ACHN (cell line): ENCODE results near the gene AP1S3.

Experiments used
- DNase-seq: peaks from one replicate; pipeline ENCODE4 v3.0.0-alpha.2; 2015
- in situ Hi-C: cut with HindIII; loops from 2 replicates; pipeline ENCODE4 v1.10.0; 2017; ENCODE audit warnings: low sequenced_read_pairs, low pct_ligation_motif_present, low pct_unique_long_range_greater_than_20kb

AP1S3 gene

GRCh38 chr2:223736488-223736887 is 100.9 kb downstream of the AP1S3 start:
- no peak for DNase-seq
- in situ Hi-C loops = no loop called here

- DNase-seq = no peak
- in situ Hi-C loops = no loop called here
These were observed 101.6 kb downstream of the AP1S3 start for GRCh38 chr2:223735659-223736244.

- DNase-seq = no peak
These were observed 102.2 kb downstream of the AP1S3 start for GRCh38 chr2:223735035-223735640.

GRCh38 chr2:223734346-223734745 is 103.0 kb downstream of the AP1S3 start:
- no peak for DNase-seq
- in situ Hi-C loops = no loop called here

More at GRCh38 chr2:223735035-223735640, 102.2 kb downstream of the AP1S3 start:
- in situ Hi-C loops = no loop called here

GRCh38 chr2:223732346-223732745 is 105.0 kb downstream of the AP1S3 start:
- DNase-seq = no peak
- in situ Hi-C loops = no loop called here

GRCh38 chr2:223731503-223731902 is 105.9 kb downstream of the AP1S3 start:
- in situ Hi-C loops = no loop called here

GRCh38 chr2:223729781-223730180 is 107.6 kb downstream of the AP1S3 start:
- in situ Hi-C loops = no loop called here
- no peak for DNase-seq

More at GRCh38 chr2:223731503-223731902, 105.9 kb downstream of the AP1S3 start:
- no peak for DNase-seq

GRCh38 chr2:223727562-223727961 is 109.8 kb downstream of the AP1S3 start:
- peak; percentile 78 for DNase-seq
- in situ Hi-C loops = no loop called here

GRCh38 chr2:223725986-223726970 is 111.1 kb downstream of the AP1S3 start:
- in situ Hi-C loops = no loop called here
- DNase-seq = no peak

- in situ Hi-C loops = no loop called here
- DNase-seq = peak; percentile 97
These were observed 111.9 kb downstream of the AP1S3 start for GRCh38 chr2:223725494-223725893.

- DNase-seq = peak; percentile 27
- in situ Hi-C loops = no loop called here
These were observed 112.5 kb downstream of the AP1S3 start for GRCh38 chr2:223724861-223725260.

- in situ Hi-C loops = no loop called here
- peak; percentile 16 for DNase-seq
These were observed 113.4 kb downstream of the AP1S3 start for GRCh38 chr2:223723954-223724411.

GRCh38 chr2:223722226-223722625 is 115.2 kb downstream of the AP1S3 start:
- DNase-seq = no peak
- in situ Hi-C loops = no loop called here

GRCh38 chr2:223721746-223722145 is 115.6 kb downstream of the AP1S3 start:
- no peak for DNase-seq

GRCh38 chr2:223720367-223720766 is 117.0 kb downstream of the AP1S3 start:
- in situ Hi-C loops = no loop called here
- no peak for DNase-seq

More at GRCh38 chr2:223721746-223722145, 115.6 kb downstream of the AP1S3 start:
- in situ Hi-C loops = no loop called here

GRCh38 chr2:223712642-223713041 is 124.7 kb downstream of the AP1S3 start:
- no peak for DNase-seq
- in situ Hi-C loops = no loop called here

GRCh38 chr2:223711596-223712326 is 125.6 kb downstream of the AP1S3 start:
- in situ Hi-C loops = no loop called here
- no peak for DNase-seq
